Effector CD4-positive, alpha-beta T cell (primary cell): ENCODE data around the gene C10orf143.
"Not testable (repeated sequence)": the region's sequence is repeated elsewhere in the genome, so short reads cannot be mapped to it uniquely, and the experiment has no call there.

Experiments used
- DNase-seq: peaks from one replicate; pipeline ENCODE4 v3.0.0-alpha.2; 2020
- total RNA-seq: gene quantifications from one replicate; lab custom pipeline; 2026; lab: John Stamatoyannopoulos, UW

Gene C10orf143
- 2.3 reads per million, percentile 5 among the genes with 10 or more reads in this experiment for total RNA-seq

DNA sequence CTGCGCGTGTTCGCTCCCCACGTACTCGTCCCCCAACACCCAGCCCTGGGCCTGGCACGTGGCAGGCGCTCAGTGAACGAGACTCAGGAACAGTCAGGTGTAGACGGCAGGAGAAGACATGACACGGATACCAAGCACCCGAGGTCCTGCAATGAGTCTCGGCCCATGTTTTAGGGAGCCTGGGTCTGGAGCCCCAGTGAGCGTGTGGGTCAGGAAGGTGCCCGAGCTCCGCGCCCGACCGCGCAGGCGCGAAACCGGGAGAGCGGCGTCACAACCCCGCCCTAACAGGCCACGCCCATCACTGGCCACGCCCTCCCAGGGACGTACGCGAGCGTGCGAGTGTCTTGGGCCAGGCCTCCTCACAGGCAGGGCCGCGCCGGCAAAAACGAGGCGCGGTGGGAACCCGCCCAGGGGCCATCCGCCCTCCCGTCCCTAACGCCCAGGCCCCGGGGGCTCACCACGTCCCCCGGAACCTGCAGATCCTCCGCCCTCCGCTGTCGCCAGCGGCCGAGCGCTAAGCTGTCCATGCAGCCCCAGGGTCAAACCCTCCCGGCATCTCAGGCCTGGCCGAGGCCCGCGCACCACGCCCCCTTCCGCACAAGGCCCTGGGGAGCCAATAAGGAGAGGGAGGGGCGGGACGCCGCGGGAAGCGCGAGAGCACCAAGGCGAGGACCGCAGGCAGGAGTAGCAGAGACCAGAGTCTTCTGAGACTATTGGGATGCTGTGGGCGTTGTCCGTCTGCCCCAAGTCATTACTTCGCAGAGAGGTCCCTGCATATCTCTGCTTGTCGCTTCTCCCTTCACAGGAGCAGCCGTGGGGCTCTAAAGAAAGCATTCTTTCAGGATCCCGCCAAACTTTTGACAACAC lies at the start of gene C10orf143:
TSS of gene C10orf143 (minus strand) at position 585 of the 867 bp plus-strand sequence. CDS start at position 527, 58 bp downstream.
- peak; percentile 97 for DNase-seq

GRCh38 chr10:130159192-130159794 lies 48.7 kb upstream of the C10orf143 start:
- DNase-seq = no peak

GRCh38 chr10:130146042-130146441 lies 35.4 kb upstream of the C10orf143 start:
- no peak for DNase-seq

DNA sequence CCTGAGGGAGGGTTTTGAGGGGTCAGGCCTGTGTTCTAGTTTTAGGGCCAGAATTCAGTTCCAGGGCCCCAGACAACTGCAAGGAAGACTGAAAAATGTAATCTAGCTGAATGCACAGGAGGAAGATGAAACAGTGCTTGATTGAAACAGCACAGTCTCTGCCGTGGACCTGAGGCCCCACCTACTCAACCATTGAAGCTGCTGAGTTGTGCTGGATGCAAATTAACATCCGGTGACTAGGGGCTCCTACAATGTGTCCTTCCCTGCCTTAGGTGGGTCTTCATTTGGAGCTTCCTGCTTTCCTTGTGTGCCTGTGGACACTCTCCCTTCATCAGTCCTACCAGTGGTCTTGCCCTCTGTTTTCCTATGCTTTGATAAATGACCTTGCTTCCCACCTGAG lies 31.2 kb upstream of the C10orf143 start:
- DNase-seq = no peak

GRCh38 chr10:130141460-130141859 lies 30.8 kb upstream of the C10orf143 start:
- no peak for DNase-seq

GRCh38 chr10:130141038-130141437 lies 30.4 kb upstream of the C10orf143 start:
- no peak for DNase-seq

DNA sequence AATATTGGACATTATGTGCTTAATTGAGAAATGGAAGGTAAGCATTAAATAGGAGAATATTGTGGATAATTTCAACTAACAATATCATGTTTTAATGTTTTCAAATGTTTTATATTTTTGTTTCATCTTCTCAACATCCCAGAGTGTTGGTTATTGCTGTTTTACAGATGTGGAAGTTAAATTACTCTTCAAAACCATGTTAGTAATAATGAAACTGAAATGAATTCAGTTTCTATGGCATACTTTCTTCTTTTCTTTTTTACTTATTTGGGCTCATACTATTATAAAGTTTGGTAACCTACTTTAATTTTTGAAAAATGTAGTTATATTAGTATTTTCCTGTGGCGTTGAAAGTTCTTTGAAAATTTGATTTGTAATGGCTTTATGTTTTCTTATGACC lies 29.8 kb upstream of the C10orf143 start:
- DNase-seq = no peak

GRCh38 chr10:130138479-130138866 lies 27.8 kb upstream of the C10orf143 start:
- DNase-seq = no peak

- no peak for DNase-seq
Measured at GRCh38 chr10:130137659-130138478, 27.2 kb upstream of the C10orf143 start.

DNA sequence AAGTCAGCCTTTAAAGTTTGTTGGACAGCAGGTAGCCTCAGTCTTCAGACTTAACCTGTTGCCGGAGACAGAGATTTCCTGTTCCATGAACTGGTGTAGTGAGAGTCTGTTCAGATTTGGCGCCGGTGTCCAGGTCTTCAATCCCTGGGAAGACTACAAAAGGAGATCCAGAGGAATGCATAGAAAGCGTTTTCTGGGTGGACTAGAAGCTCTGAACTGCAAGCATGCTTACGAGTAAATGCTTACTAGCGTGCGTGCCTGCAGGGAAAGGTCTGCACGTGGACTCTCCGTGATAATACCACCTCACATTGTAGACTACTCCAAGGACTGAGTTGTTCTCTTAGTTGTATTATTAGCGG lies 26.4 kb upstream of the C10orf143 start:
- no peak for DNase-seq

- DNase-seq = peak; percentile 87
Measured at GRCh38 chr10:130136226-130137089, 25.8 kb upstream of the C10orf143 start, which contains the start of gene GLRX3. TSS of gene GLRX3 (plus strand) at chr10:130136391. CDS start at chr10:130136421, 30 bp downstream.

- no peak for DNase-seq
Measured at GRCh38 chr10:130135676-130136225, 25.1 kb upstream of the C10orf143 start.

GRCh38 chr10:130128922-130129321 lies 18.3 kb upstream of the C10orf143 start:
- no peak for DNase-seq

- no peak for DNase-seq
Measured at GRCh38 chr10:130128062-130128781, 17.6 kb upstream of the C10orf143 start.

DNA sequence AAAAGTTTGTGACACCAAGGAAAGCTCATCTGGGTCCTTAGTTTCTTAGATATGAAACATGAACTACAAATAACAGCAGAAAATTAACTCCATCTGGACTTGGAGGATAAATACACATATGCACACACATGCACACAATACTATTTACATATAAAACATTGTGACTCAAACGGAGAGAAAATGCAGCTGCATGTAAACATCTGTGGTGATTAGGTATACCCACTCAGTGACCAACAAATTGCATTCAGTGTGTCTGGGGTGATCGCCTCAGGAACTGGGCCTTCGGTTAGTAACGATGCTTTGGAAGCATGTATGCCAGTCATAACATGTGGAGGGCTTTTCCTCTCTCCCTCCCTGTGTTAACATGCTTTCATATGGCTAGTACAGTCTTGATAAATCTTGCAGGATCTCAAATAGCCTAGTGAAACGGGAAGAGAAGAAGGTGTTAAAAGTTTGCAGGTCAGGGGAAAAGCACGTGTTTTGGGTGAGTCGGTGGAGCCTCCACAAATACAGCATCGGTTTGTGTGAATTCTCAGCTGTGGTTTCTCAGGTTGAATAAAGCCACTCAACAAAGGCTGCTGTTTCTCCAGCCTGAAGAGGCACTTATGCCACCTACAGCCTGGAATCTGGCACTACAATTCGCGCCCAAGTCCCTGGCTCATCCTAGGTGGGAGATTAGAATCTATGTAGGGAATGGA lies 16.9 kb upstream of the C10orf143 start:
- DNase-seq = peak; percentile 48

DNA sequence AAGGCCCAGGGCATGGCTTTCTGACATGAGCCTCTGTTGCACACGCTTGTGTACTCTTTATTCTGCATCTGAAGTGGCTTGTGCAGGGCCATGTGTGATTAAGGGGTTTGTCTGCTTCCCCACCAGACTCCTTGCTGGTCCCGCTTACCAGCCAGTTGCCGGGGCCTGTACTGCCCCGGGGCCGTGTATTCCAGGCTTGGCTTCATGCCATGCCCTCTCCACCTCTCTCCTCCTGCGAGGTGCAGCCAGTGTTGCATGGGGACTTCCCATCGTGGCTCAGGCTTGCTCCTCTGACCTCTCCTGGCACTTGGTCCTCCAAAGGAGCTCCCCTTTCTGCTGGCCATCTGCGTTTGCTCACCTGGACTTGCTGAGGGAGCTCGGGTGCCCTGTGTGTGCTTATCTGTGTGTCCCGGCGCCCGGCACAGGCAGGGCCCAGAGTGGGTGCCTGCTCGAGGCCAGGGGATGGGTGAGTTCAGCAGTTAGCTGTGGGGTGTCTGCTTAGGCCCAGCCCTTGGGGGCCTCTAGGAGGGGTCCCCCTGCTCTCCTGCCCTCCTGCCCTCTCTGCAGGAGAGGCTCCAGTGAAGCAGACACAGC lies 11.0 kb upstream of the C10orf143 start:
- DNase-seq = no peak

DNA sequence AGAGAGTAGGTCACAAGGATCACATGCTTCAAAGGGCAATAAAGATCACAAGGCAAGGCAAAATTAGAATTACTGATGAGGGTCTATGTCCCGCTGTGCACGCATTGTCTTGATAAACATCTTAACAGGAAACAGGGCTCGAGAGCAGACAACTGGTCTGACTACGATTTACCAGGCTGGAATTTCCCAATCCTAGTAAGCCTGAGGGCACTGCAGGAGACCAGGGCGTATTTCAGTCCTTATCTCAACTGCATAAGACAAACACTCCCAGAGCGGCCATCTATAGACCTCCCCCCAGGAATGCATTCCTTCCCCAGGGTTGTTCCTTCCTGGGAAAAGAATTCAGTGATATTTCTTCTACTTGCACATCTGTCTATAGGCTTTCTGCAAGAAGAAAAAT lies 6.9 kb upstream of the C10orf143 start:
- DNase-seq = not testable (repeated sequence)

- not testable (repeated sequence) for DNase-seq
Measured at GRCh38 chr10:130116942-130117341, 6.3 kb upstream of the C10orf143 start.

GRCh38 chr10:130112821-130113220 lies 2.2 kb upstream of the C10orf143 start:
- no peak for DNase-seq

GRCh38 chr10:130111852-130112180 lies 1.2 kb upstream of the C10orf143 start:
- DNase-seq = no peak
